ENCODE data around the gene MBD2.
"Not testable (repeated sequence)": the region's sequence is repeated elsewhere in the genome, so short reads cannot be mapped to it uniquely, and the experiment has no call there.

The MBD2 gene

GRCh38 chr18:54155412-54155811 lies 69.1 kb downstream of the MBD2 start:
- no peak overlapping the region for H3K4me3 ChIP-seq (ENCODE audit: low read depth, low read length)

- no peak overlapping the region for H3K4me3 ChIP-seq (ENCODE audit: low read depth, low read length)
These were observed 70.2 kb downstream of the MBD2 start for GRCh38 chr18:54154231-54154630.

- no peak overlapping the region for H3K4me3 ChIP-seq (ENCODE audit: low read depth, low read length)
These were observed 73.1 kb downstream of the MBD2 start for GRCh38 chr18:54151376-54151775.

GRCh38 chr18:54150226-54150625 lies 74.2 kb downstream of the MBD2 start:
- no peak overlapping the region for H3K4me3 ChIP-seq (ENCODE audit: low read depth, low read length)

GRCh38 chr18:54149078-54149697 lies 75.3 kb downstream of the MBD2 start:
- H3K4me3 ChIP-seq (ENCODE audit: low read depth, low read length) = no peak overlapping the region

GRCh38 chr18:54148678-54149077 lies 75.8 kb downstream of the MBD2 start:
- H3K4me3 ChIP-seq (ENCODE audit: low read depth, low read length) = no peak overlapping the region

GRCh38 chr18:54148151-54148550 lies 76.3 kb downstream of the MBD2 start:
- no peak overlapping the region for H3K4me3 ChIP-seq (ENCODE audit: low read depth, low read length)

- no peak overlapping the region for H3K4me3 ChIP-seq (ENCODE audit: low read depth, low read length)
These were observed 77.0 kb downstream of the MBD2 start for GRCh38 chr18:54147439-54147838.

- no peak overlapping the region for H3K4me3 ChIP-seq (ENCODE audit: low read depth, low read length)
These were observed 83.3 kb downstream of the MBD2 start for GRCh38 chr18:54141041-54141608.

GRCh38 chr18:54140641-54141040 lies 83.8 kb downstream of the MBD2 start:
- no peak overlapping the region for H3K4me3 ChIP-seq (ENCODE audit: low read depth, low read length)

GRCh38 chr18:54135216-54135615 lies 89.3 kb downstream of the MBD2 start:
- H3K4me3 ChIP-seq (ENCODE audit: low read depth, low read length) = no peak overlapping the region

- H3K4me3 ChIP-seq (ENCODE audit: low read depth, low read length) = no peak overlapping the region
These were observed 90.4 kb downstream of the MBD2 start for GRCh38 chr18:54134053-54134452.

GRCh38 chr18:54130631-54131030 lies 93.8 kb downstream of the MBD2 start:
- no peak overlapping the region for H3K4me3 ChIP-seq (ENCODE audit: low read depth, low read length)

- no peak overlapping the region for H3K4me3 ChIP-seq (ENCODE audit: low read depth, low read length)
These were observed 94.3 kb downstream of the MBD2 start for GRCh38 chr18:54130177-54130576.

- no peak overlapping the region for H3K4me3 ChIP-seq (ENCODE audit: low read depth, low read length)
These were observed 94.9 kb downstream of the MBD2 start for GRCh38 chr18:54129448-54130067.

GRCh38 chr18:54127759-54128378 lies 96.6 kb downstream of the MBD2 start:
- no peak overlapping the region for H3K4me3 ChIP-seq (ENCODE audit: low read depth, low read length)

- H3K4me3 ChIP-seq (ENCODE audit: low read depth, low read length) = no peak overlapping the region
These were observed 99.0 kb downstream of the MBD2 start for GRCh38 chr18:54125429-54125828.

GRCh38 chr18:54123720-54124440 lies 100.6 kb downstream of the MBD2 start:
- not testable (repeated sequence) for H3K4me3 ChIP-seq (ENCODE audit: low read depth, low read length)

- no peak overlapping the region for H3K4me3 ChIP-seq (ENCODE audit: low read depth, low read length)
These were observed 104.9 kb downstream of the MBD2 start for GRCh38 chr18:54119524-54120019.

GRCh38 chr18:54117853-54118773 lies 106.4 kb downstream of the MBD2 start:
- no peak overlapping the region for H3K4me3 ChIP-seq (ENCODE audit: low read depth, low read length)
